Renal cortex interstitium (tissue), 11 donors: ENCODE measurements around the gene TRIM68. TPM values are rescaled to one million over a fixed set of nuclear protein-coding genes. Genes with fewer than 3 reads are reported as not detected.
A peak's percentile ranks its signal among the peaks of the same experiment; 100 is the strongest.

Experiments used
- DNase-seq, 11 donors: peaks; one replicate each; pipeline ENCODE4 v3.0.0-alpha.2; 2013; ENCODE audit warnings: low read depth in 9 of 11, low spot score in 4 of 11; ENCODE audit errors: extremely low read depth in 1 of 11
- polyA plus RNA-seq, 3 donors: library from polyadenylated mRNA; unstranded; fragments of 120-200 nt; gene quantifications; one replicate each; pipeline ENCODE4 v1.2.1, GENCODE V29; 2013; ENCODE audit not compliant: insufficient read length in 3 of 3

TRIM68 gene
- polyA plus RNA-seq, 3 donors, result 19.0 to 21.0 (median 19.6) TPM

- no peak for DNase-seq
Observed at GRCh38 chr11:4615856-4616444, 7.9 kb upstream of the TRIM68 start.

DNA sequence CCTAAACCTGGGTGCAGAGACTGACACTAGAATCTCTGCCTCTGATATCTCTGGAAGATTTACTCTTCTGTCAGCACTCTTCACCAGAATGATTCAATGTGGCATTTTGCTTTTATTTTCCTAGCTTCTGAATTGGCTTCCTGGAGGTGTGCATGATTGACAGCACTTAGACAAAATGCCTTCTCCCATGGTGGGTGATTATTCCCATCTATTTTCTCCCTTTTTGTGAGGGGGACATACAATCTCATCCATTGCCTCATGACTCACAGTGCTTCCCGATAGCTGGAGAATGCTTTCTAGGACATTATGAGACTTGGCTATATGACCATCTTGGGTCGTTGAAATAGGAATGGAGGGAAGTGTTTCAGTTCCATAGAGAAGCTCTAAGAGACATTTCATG is 4.0 kb upstream of the TRIM68 start:
- DNase-seq, result no peak

GRCh38 chr11:4610258-4610935 is 2.4 kb upstream of the TRIM68 start:
- no peak for DNase-seq

GRCh38 chr11:4607096-4607495 is 935 bp downstream of the TRIM68 start:
- peak in 3 of 11 donors; percentile 0 to 9 (median 6) for DNase-seq

DNA sequence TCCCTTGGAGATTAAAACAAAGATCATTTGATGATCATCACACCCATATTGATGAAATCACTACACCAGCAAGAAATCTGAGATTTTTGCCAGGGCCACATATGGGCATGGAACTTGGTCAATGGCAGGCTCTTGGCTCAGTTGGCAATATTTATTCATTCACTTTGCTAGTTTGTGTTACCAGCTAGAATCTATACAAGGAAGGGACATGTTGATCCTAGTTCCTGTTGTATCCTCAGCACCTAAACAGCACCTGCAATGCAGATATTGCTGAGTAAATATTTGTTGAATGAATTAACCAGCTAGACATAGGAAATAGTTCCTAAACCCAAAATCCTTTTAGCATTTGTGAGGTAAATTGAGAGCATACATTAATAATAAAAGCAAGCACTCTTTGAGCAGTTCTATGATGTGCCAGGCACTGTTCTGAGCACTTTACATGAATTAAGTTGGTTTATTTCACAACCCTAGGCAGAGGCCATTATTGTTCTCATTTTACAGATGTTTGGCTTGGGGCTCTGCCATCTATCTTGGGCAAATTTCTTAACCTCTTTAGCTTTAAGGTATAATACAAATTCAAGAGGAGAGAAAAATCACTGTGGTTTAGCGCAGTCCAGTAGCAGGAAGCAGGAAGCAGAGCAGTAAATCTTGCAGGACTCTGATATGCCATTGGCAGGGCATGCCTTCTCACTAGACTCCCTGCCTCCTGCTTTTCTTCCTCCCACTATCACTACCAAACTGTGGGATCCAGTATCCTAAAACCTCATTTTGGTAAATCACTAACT is 1.6 kb downstream of the TRIM68 start:
- DNase-seq, result peak in 1 of 11 donors; percentile 5

- DNase-seq, result no peak
Observed at GRCh38 chr11:4605057-4605456, 3.0 kb downstream of the TRIM68 start.

DNA sequence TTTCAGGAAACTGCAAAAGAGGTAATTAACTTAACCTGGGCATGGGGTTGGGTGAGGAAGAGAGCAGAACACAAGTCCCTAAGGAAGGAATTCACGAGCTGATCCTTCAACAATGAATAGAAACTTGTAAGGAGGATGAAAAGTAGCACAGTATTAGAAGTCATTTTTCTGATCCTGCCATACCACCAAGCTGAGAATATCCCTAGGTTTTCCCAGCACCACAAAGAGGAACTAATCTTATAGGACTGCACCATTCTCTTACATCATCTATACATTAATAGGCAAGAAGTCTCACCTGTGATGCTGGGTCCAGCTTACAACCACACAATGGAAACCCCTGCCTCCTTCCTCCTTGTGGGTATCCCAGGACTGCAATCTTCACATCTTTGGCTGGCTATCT is 14.3 kb downstream of the TRIM68 start, which contains the start of gene OR52I1:
TSS of gene OR52I1 (plus strand) at position 301 of the 400 bp plus-strand sequence. CDS start at position 301, 0 bp downstream.
- no peak for DNase-seq

DNA sequence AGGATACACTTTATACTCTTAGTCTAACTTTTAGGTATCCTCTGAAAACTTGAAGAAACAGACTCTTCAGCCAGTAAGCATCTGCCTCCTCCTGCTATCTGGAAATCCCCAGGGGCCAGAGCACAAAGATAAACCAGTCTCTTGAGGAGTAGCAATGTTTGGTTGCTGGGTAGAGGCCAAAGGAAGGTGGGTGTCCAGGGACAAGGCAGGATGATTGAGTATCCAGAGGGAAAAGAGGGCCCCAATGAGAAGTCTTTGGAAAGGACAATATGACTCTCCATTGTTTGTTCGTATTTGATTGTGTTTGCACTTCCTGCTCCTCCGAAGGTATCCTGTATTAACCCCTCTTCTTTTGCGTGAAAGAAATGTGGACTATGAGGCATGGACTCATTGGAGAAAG is 19.0 kb downstream of the TRIM68 start:
- no peak for DNase-seq

- no peak for DNase-seq
Observed at GRCh38 chr11:4581443-4581842, 26.6 kb downstream of the TRIM68 start, which contains the start of gene OR52I2. OR52I2 (plus strand) TSS chr11:4581743.

DNA sequence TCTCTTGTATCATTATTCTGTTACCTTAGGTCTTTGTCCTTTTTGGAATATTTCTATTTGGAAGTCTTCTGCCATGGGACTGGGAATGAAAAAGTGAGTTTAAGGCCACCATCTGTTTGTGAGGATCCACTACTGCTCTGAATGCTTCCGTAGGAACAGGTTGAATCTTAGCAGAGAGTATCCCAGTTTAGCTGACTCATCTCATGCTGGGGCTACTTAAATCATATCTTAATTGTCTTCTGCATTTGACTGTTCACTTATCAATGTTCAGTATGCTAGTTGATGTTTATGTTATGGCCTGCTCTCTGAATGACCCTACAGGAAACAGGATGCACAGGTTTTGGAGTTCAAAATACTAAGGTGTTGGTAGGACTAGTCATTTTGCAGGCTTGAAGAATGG is 27.9 kb downstream of the TRIM68 start:
- DNase-seq, result no peak

DNA sequence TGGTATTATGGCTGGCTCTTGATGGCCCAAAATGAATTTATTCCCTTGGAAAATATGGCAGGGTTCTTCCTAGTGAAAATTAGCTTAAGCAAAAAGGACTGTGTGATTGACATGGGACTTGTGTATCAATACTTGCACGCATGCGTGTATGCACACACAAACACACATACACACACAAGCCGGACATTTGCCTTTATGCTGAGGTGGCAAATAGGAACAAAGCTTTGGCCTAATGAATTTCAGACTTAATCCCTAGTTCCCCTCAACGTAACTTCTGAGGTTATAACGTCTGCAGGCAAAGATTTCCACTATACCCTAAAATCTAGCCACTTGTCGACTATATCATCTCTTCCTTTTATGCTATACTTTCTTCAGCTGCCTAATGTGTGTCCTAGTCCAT is 29.4 kb downstream of the TRIM68 start:
- no peak for DNase-seq

DNA sequence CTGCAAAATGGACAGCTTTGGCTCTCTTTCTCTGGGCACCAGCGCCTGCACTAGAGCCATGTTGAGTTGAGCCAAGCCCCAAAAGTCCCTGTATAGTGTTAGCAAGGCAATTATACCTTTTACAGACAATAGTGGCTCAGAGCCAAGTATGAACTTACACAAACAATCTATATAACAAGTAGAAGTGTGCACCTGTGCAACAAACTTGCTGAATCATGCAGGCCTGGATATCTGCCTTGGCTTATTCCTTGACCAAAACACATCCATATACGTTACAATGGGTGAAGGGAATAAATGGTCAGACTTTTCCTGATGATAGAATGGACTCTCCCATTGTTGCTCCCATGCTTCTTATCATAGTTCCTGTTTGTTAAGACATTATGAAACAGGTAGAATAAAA is 30.3 kb downstream of the TRIM68 start:
- DNase-seq, result no peak

DNA sequence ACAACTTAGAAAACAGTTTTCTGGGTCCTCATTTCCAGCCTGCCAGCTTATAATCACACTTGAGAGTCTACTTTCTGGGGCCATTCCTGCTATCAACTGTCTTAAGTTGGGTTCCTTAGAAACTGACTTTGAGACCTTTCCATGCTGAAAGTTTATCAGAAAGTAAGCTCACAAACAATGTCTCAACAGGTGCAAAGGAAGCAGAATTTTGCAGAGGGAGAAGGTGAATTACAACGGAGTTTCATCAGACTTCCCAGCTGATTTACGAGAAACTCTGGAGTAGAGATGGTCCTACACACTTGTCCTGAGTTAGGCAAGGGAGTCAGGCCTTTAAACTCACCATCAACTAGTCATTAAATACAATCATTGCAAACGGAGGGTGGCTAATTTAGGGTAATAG is 31.2 kb downstream of the TRIM68 start:
- no peak for DNase-seq

DNA sequence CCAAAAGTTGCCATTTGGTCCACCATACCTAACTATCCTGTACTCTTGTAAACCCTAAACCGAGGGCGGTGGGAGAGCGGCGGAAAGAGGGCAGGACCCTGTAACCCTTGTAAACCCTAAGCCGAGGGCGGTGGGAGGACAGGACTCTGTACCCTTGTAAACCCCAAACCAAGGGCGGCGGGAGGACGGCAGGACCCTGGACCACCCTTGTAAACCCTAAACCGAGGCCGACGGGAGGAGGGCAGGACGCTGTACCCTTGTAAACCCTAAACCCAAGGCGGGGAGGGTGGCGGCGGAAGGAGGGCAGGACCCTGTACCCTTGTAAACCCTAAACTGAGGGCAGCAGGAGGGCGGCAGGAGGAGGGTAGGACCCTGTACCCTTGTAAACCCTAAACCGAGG is 39.0 kb downstream of the TRIM68 start:
- DNase-seq, result no peak

GRCh38 chr11:4565371-4565770 is 42.7 kb downstream of the TRIM68 start:
- no peak for DNase-seq

DNA sequence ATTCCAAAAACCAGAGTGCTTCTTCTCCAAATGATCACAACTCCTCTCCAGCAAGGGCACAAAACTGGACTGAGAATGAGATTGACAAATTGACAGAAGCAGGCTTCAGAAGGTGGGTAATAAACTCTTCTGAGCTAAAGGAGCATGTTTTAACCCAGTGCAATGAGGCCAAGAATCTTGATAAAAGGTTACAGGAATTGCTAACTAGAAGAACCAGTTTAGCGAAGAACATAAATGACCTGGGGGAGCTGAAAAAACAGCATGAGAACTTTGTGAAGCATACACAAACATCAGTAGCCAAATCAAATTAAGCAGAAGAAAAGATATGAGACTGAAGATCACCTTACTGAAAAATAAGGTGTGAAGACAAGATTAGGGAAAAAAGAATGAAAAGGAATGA is 47.6 kb downstream of the TRIM68 start:
- peak in 8 of 11 donors; percentile 7 to 46 (median 17) for DNase-seq

- DNase-seq, result no peak
Observed at GRCh38 chr11:4559527-4560440, 48.2 kb downstream of the TRIM68 start.

DNA sequence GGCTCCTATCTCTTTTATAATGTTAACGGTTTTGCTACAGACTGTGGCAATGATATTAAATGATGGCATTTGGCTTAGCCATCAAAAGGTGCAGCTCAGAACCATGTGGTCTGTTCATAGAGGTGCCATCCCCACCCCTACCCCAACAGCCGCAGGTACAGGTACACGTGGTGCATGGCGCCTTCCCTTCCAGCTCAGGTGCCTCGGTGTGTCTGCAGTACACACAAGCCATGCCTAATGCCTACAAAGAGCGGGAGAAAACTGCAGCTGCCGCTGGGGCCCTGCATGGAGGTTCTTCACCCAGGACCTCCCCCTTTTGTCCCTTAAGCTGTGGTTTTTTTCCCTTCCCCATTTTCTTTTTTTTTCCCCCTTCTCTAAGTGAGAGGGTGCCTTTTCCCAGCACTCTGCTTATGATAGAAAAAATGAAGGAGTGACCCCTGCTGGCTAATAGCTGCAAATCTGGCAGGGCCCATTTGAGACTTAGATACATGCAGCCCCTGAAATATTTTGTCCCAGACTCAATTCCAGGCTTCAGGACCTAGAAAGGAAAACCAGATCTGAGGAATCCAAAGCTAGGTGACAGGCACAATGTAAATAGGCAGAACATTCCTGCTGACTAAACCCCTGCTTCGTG is 56.6 kb downstream of the TRIM68 start:
- DNase-seq, result no peak
